ENCODE results near the gene GABBR1. TPM values are rescaled to one million over a fixed set of nuclear protein-coding genes. Genes with fewer than 3 reads are reported as not detected.

GABBR1 gene
- total RNA-seq, 8 experiments from 2014 or later: 6.4 to 53.2 (median 40.3) TPM

GRCh38 chr6:29553268-29554057 is 79.5 kb downstream of the GABBR1 start:
- H3K27ac ChIP-seq: no peak overlapping the region
- peak; percentile 80 to 96 (median 88) for ATAC-seq (replicated peaks in 6 of 8)
- in situ Hi-C loops (cut with MboI; ENCODE audit: low pct_unique_long_range_greater_than_20kb in 2 of 9, low sequenced_read_pairs in 9 of 9, unreplicated experiment in 9 of 9): no loop called here
- WGBS, 10 experiments: 0 to 16% (median 1%) methylated on average over 1 to 35 of the region's 83 CpGs; no CpG with 5 or more reads in 3 of the 10 experiments
- H3K4me3 ChIP-seq: peak overlapping the region; percentile 20 to 43 (median 27)
- H3K4me1 ChIP-seq (replicated peaks in 1 of 2): peaks cover 0 to 4% of the 10 kb centered on the region in 2 donors

- in situ Hi-C loops (cut with MboI; ENCODE audit: low pct_unique_long_range_greater_than_20kb in 2 of 9, low sequenced_read_pairs in 9 of 9, unreplicated experiment in 9 of 9): no loop called here
- peak in 3 of 8 experiments; percentile 78 to 87 (median 82) for ATAC-seq (replicated peaks in 6 of 8)
- H3K4me1 ChIP-seq (replicated peaks in 1 of 2): peaks cover 0 to 4% of the 10 kb centered on the region in 2 donors
- no peak overlapping the region for H3K27ac ChIP-seq
- H3K4me3 ChIP-seq: no peak overlapping the region
- WGBS, 10 experiments: 0 to 54% (median 27%) methylated on average over 1 to 5 of the region's 5 CpGs; no CpG with 5 or more reads in 1 of the 10 experiments
Measured at GRCh38 chr6:29552512-29553051, 80.4 kb downstream of the GABBR1 start.

GRCh38 chr6:29547573-29547972 is 85.4 kb downstream of the GABBR1 start:
- in situ Hi-C loops (cut with MboI; ENCODE audit: low pct_unique_long_range_greater_than_20kb in 2 of 9, low sequenced_read_pairs in 9 of 9, unreplicated experiment in 9 of 9): no loop called here
- no peak overlapping the region for H3K4me3 ChIP-seq
- no peak overlapping the region for H3K27ac ChIP-seq
- WGBS, 10 experiments: 0 to 69% (median 17%) methylated on average over 1 to 3 of the region's 3 CpGs; no CpG with 5 or more reads in 3 of the 10 experiments
- H3K4me1 ChIP-seq (replicated peaks in 1 of 2): no peaks in the 10 kb centered on the region
- no peak for ATAC-seq (replicated peaks in 6 of 8)

- ATAC-seq (replicated peaks in 6 of 8): no peak
- Histone ChIP-seq H3K4me1 (replicated peaks in 1 of 2) (no peaks in the 10 kb centered on the region), H3K27ac (no peak overlapping the region), H3K4me3 (no peak overlapping the region)
- 0 to 67% (median 50%) methylated on average over 1 to 4 of the region's 4 CpGs; no CpG with 5 or more reads in 4 of the 10 experiments for WGBS, 10 experiments
- in situ Hi-C loops (cut with MboI; ENCODE audit: low pct_unique_long_range_greater_than_20kb in 2 of 9, low sequenced_read_pairs in 9 of 9, unreplicated experiment in 9 of 9): no loop called here
Measured at GRCh38 chr6:29537714-29538403, 95.1 kb downstream of the GABBR1 start.

GRCh38 chr6:29532320-29532951 is 100.5 kb downstream of the GABBR1 start:
- in situ Hi-C loops (cut with MboI; ENCODE audit: low pct_unique_long_range_greater_than_20kb in 2 of 9, low sequenced_read_pairs in 9 of 9, unreplicated experiment in 9 of 9): no loop called here
- Histone ChIP-seq H3K4me3 (no peak overlapping the region), H3K4me1 (replicated peaks in 1 of 2) (no peaks in the 10 kb centered on the region), H3K27ac (no peak overlapping the region)
- 7 to 80% (median 40%) methylated on average over 1 to 2 of the region's 2 CpGs; no CpG with 5 or more reads in 7 of the 10 experiments for WGBS, 10 experiments
- ATAC-seq (replicated peaks in 6 of 8): no peak

GRCh38 chr6:29531668-29532067 is 101.3 kb downstream of the GABBR1 start:
- no peak for ATAC-seq (replicated peaks in 6 of 8)
- WGBS, 10 experiments: 0 to 40% methylated on average over 1 of the region's 3 CpGs; no CpG with 5 or more reads in 8 of the 10 experiments
- H3K4me1 ChIP-seq (replicated peaks in 1 of 2): no peaks in the 10 kb centered on the region
- in situ Hi-C loops (cut with MboI; ENCODE audit: low pct_unique_long_range_greater_than_20kb in 2 of 9, low sequenced_read_pairs in 9 of 9, unreplicated experiment in 9 of 9): no loop called here
- no peak overlapping the region for H3K27ac ChIP-seq
- H3K4me3 ChIP-seq: no peak overlapping the region

- 20 to 55% methylated on average over 1 to 2 of the region's 2 CpGs; no CpG with 5 or more reads in 8 of the 10 experiments for WGBS, 10 experiments
- H3K27ac ChIP-seq: no peak overlapping the region
- in situ Hi-C loops (cut with MboI; ENCODE audit: low pct_unique_long_range_greater_than_20kb in 2 of 9, low sequenced_read_pairs in 9 of 9, unreplicated experiment in 9 of 9): no loop called here
- H3K4me1 ChIP-seq (replicated peaks in 1 of 2): no peaks in the 10 kb centered on the region
- no peak overlapping the region for H3K4me3 ChIP-seq
- ATAC-seq (replicated peaks in 6 of 8): no peak
Measured at GRCh38 chr6:29530671-29531310, 102.2 kb downstream of the GABBR1 start.

- WGBS, 10 experiments: 21 to 60% methylated on average over 1 to 2 of the region's 3 CpGs; no CpG with 5 or more reads in 8 of the 10 experiments
- no peaks in the 10 kb centered on the region for H3K4me1 ChIP-seq (replicated peaks in 1 of 2)
- ATAC-seq (replicated peaks in 6 of 8): no peak
- no peak overlapping the region for H3K4me3 ChIP-seq
- H3K27ac ChIP-seq: no peak overlapping the region
- in situ Hi-C loops (cut with MboI; ENCODE audit: low pct_unique_long_range_greater_than_20kb in 2 of 9, low sequenced_read_pairs in 9 of 9, unreplicated experiment in 9 of 9): no loop called here
Measured at GRCh38 chr6:29529956-29530355, 103.0 kb downstream of the GABBR1 start.

- H3K27ac ChIP-seq: no peak overlapping the region
- H3K4me1 ChIP-seq (replicated peaks in 1 of 2): no peaks in the 10 kb centered on the region
- no peak for ATAC-seq (replicated peaks in 6 of 8)
- 40 to 60% (median 40%) methylated on average over 1 of the region's 2 CpGs; no CpG with 5 or more reads in 7 of the 10 experiments for WGBS, 10 experiments
- no peak overlapping the region for H3K4me3 ChIP-seq
- in situ Hi-C loops (cut with MboI; ENCODE audit: low pct_unique_long_range_greater_than_20kb in 2 of 9, low sequenced_read_pairs in 9 of 9, unreplicated experiment in 9 of 9): no loop called here
Measured at GRCh38 chr6:29528988-29529560, 103.9 kb downstream of the GABBR1 start.

- ATAC-seq (replicated peaks in 6 of 8): no peak
Measured at GRCh38 chr6:29528300-29528931, 104.6 kb downstream of the GABBR1 start.

GRCh38 chr6:29527564-29527963 is 105.4 kb downstream of the GABBR1 start:
- ATAC-seq (replicated peaks in 6 of 8): no peak
- in situ Hi-C loops (cut with MboI; ENCODE audit: low pct_unique_long_range_greater_than_20kb in 2 of 9, low sequenced_read_pairs in 9 of 9, unreplicated experiment in 9 of 9): no loop called here
- no peak overlapping the region for H3K4me3 ChIP-seq
- no peaks in the 10 kb centered on the region for H3K4me1 ChIP-seq (replicated peaks in 1 of 2)
- no peak overlapping the region for H3K27ac ChIP-seq
- 0% methylated on average over 1 of the region's 2 CpGs; no CpG with 5 or more reads in 9 of the 10 experiments for WGBS, 10 experiments

More at GRCh38 chr6:29528300-29528931, 104.6 kb downstream of the GABBR1 start:
- Histone ChIP-seq H3K4me3 (no peak overlapping the region), H3K4me1 (replicated peaks in 1 of 2) (no peaks in the 10 kb centered on the region), H3K27ac (no peak overlapping the region)
- in situ Hi-C loops (cut with MboI; ENCODE audit: low pct_unique_long_range_greater_than_20kb in 2 of 9, low sequenced_read_pairs in 9 of 9, unreplicated experiment in 9 of 9): no loop called here
- 0 to 83% (median 67%) methylated on average over 1 to 2 of the region's 5 CpGs; no CpG with 5 or more reads in 5 of the 10 experiments for WGBS, 10 experiments

- in situ Hi-C loops (cut with MboI; ENCODE audit: low pct_unique_long_range_greater_than_20kb in 2 of 9, low sequenced_read_pairs in 9 of 9, unreplicated experiment in 9 of 9): no loop called here
- 33 to 100% (median 93%) methylated on average over 1 of the region's 1 CpG; no CpG with 5 or more reads in 4 of the 10 experiments for WGBS, 10 experiments
- Histone ChIP-seq H3K4me1 (replicated peaks in 1 of 2) (no peaks in the 10 kb centered on the region), H3K27ac (no peak overlapping the region), H3K4me3 (no peak overlapping the region)
- no peak for ATAC-seq (replicated peaks in 6 of 8)
Measured at GRCh38 chr6:29527126-29527525, 105.9 kb downstream of the GABBR1 start.
